ACC112 (cell line): Measurements from ENCODE around the gene TUBB2B.

Source experiments
- H2AFZ ChIP-seq: fragments of 200-600 bp; sonication (generic); one replicate; pipeline ENCODE4 v1.6.0; 2017; ENCODE audit warnings: antibody characterized with exemption, low read length; ENCODE audit not compliant: unreplicated experiment
- H3K27ac ChIP-seq: fragments of 200-600 bp; sonication (generic); 2 replicates; pipeline ENCODE4 v1.5.1; 2014; ENCODE audit warnings: low read depth, mild to moderate bottlenecking, antibody characterized with exemption, low read length, moderate library complexity
- H3K27me3 ChIP-seq: fragments of 200-600 bp; sonication (generic); 2 replicates; pipeline ENCODE4 v1.6.1; 2014; ENCODE audit warnings: mild to moderate bottlenecking, antibody characterized with exemption, low read length, moderate library complexity, mixed read lengths; ENCODE audit not compliant: insufficient read depth
- H3K36me3 ChIP-seq: fragments of 200-600 bp; sonication (generic); 2 replicates; pipeline ENCODE4 v1.6.1; 2016; ENCODE audit warnings: mild to moderate bottlenecking, antibody characterized with exemption, low read length, moderate library complexity, mixed read lengths; ENCODE audit not compliant: insufficient read depth
- H3K4me1 ChIP-seq: fragments of 200-600 bp; sonication (generic); one replicate; pipeline ENCODE4 v1.6.1; 2016; ENCODE audit warnings: low read length, mixed read lengths; ENCODE audit not compliant: insufficient read depth, unreplicated experiment, control insufficient read depth
- H3K4me3 ChIP-seq: fragments of 200-600 bp; sonication (generic); 2 replicates; pipeline ENCODE4 v1.5.1; 2014; ENCODE audit warnings: mild to moderate bottlenecking, low read depth, low read length
- H3K79me2 ChIP-seq: fragments of 200-600 bp; sonication (generic); one replicate; pipeline ENCODE4 v1.6.0; 2016; ENCODE audit warnings: low read length; ENCODE audit not compliant: control insufficient read depth, unreplicated experiment, insufficient read depth

Gene TUBB2B

GRCh38 chr6:3227363-3228045, at the start of gene TUBB2B:
Gene TUBB2B, minus strand, starts transcription at chr6:3227653. Its CDS starts 110 bp downstream, at chr6:3227543.
- Histone ChIP-seq H3K36me3 (no peaks in the 10 kb centered on the region), H2AFZ (peak within 1 kb of the TSS; percentile 83), H3K4me1 (no peaks in the 10 kb centered on the region), H3K4me3 (peak within 1 kb of the TSS; percentile 68), H3K27ac (no peak within 1 kb of the TSS), H3K79me2 (no peaks in the 10 kb centered on the region), H3K27me3 (peaks cover 83% of the 10 kb centered on the region)

GRCh38 chr6:3277251-3277650, 49.8 kb upstream of the TUBB2B start:
- Histone ChIP-seq H3K4me3 (no peak overlapping the region), H3K27ac (no peak overlapping the region), H3K4me1 (peaks cover 16% of the 10 kb centered on the region), H3K79me2 (no peaks in the 10 kb centered on the region), H2AFZ (no peak overlapping the region), H3K36me3 (no peaks in the 10 kb centered on the region), H3K27me3 (no peaks in the 10 kb centered on the region)

- Histone ChIP-seq H3K4me1 (peaks cover 8% of the 10 kb centered on the region), H3K27ac (no peak overlapping the region), H2AFZ (no peak overlapping the region), H3K27me3 (no peaks in the 10 kb centered on the region), H3K36me3 (no peaks in the 10 kb centered on the region; the same call in 1 of the 2 replicates), H3K4me3 (no peak overlapping the region), H3K79me2 (no peaks in the 10 kb centered on the region)
Observed at GRCh38 chr6:3276174-3277167, 49.0 kb upstream of the TUBB2B start.

- Histone ChIP-seq H2AFZ (no peak overlapping the region), H3K79me2 (no peaks in the 10 kb centered on the region), H3K36me3 (no peaks in the 10 kb centered on the region; the same call in 1 of the 2 replicates), H3K27me3 (no peaks in the 10 kb centered on the region), H3K4me1 (no peaks in the 10 kb centered on the region), H3K4me3 (no peak overlapping the region), H3K27ac (no peak overlapping the region)
Observed at GRCh38 chr6:3273707-3274521, 46.5 kb upstream of the TUBB2B start.

GRCh38 chr6:3272911-3273547, 45.6 kb upstream of the TUBB2B start:
- Histone ChIP-seq H3K79me2 (peaks cover 5% of the 10 kb centered on the region), H3K36me3 (no peaks in the 10 kb centered on the region; the same call in 1 of the 2 replicates), H2AFZ (no peak overlapping the region), H3K4me3 (no peak overlapping the region), H3K27me3 (no peaks in the 10 kb centered on the region), H3K27ac (no peak overlapping the region), H3K4me1 (no peaks in the 10 kb centered on the region)

- H3K4me3 ChIP-seq = no peak overlapping the region
- H3K27ac ChIP-seq = no peak overlapping the region
- H3K27me3 ChIP-seq = no peaks in the 10 kb centered on the region
- peaks cover 6% of the 10 kb centered on the region for H3K79me2 ChIP-seq
- H2AFZ ChIP-seq = no peak overlapping the region
- no peaks in the 10 kb centered on the region for H3K4me1 ChIP-seq
- no peaks in the 10 kb centered on the region; the same call in 1 of the 2 replicates for H3K36me3 ChIP-seq
Observed at GRCh38 chr6:3271756-3272155, 44.3 kb upstream of the TUBB2B start.

- Histone ChIP-seq H3K27ac (no peak overlapping the region), H3K36me3 (no peaks in the 10 kb centered on the region; the same call in 1 of the 2 replicates), H3K79me2 (peaks cover 11% of the 10 kb centered on the region)
Observed at GRCh38 chr6:3270258-3270657, 42.8 kb upstream of the TUBB2B start.

GRCh38 chr6:3269281-3269975, 42.0 kb upstream of the TUBB2B start:
- Histone ChIP-seq H3K36me3 (no peaks in the 10 kb centered on the region; the same call in 1 of the 2 replicates), H3K4me1 (no peaks in the 10 kb centered on the region), H3K4me3 (no peak overlapping the region), H2AFZ (no peak overlapping the region), H3K27ac (no peak overlapping the region), H3K27me3 (no peaks in the 10 kb centered on the region), H3K79me2 (peaks cover 12% of the 10 kb centered on the region)

More at GRCh38 chr6:3270258-3270657, 42.8 kb upstream of the TUBB2B start:
- Histone ChIP-seq H3K27me3 (no peaks in the 10 kb centered on the region), H3K4me3 (no peak overlapping the region), H3K4me1 (no peaks in the 10 kb centered on the region), H2AFZ (no peak overlapping the region)

GRCh38 chr6:3268680-3269079, 41.2 kb upstream of the TUBB2B start:
- H2AFZ ChIP-seq = no peak overlapping the region
- no peaks in the 10 kb centered on the region for H3K27me3 ChIP-seq
- H3K36me3 ChIP-seq = no peaks in the 10 kb centered on the region; the same call in 1 of the 2 replicates
- peaks cover 15% of the 10 kb centered on the region for H3K79me2 ChIP-seq
- H3K27ac ChIP-seq = no peak overlapping the region
- no peak overlapping the region for H3K4me3 ChIP-seq
- no peaks in the 10 kb centered on the region for H3K4me1 ChIP-seq
